B cell (primary cell): ENCODE data around the gene IFI27L2. TPM values are rescaled to one million over a fixed set of nuclear protein-coding genes. Genes with fewer than 3 reads are reported as not detected.

ENCODE experiments used
- ATAC-seq: fragments of 200-7000 bp; cut with Tn5 transposase; one replicate; pipeline ENCODE4 v1.10.0; 2021; ENCODE audit warnings: low read depth, mild to moderate bottlenecking, moderate number of reproducible peaks, moderate library complexity
- CTCF ChIA-PET: fragments of 350-600 bp; sonication (Branson Sonifier 250); formaldehyde crosslinking; loops from one replicate; lab custom pipeline; 2021; ENCODE audit warnings: antibody characterized with exemption, inconsistent platforms; lab: Charles Lee
- POLR2A ChIA-PET: fragments of 350-600 bp; sonication (Branson Sonifier 250); formaldehyde crosslinking; loops from one replicate; lab custom pipeline; 2021; ENCODE audit warnings: antibody characterized with exemption; lab: Charles Lee
- DNase-seq: peaks from one replicate; pipeline ENCODE4 v3.0.0; 2013
- H2AFZ ChIP-seq: 2 replicates; pipeline ENCODE4 v1.6.1; 2012; ENCODE audit warnings: mild to moderate bottlenecking, low read depth, low read length; ENCODE audit not compliant: insufficient read depth, poor library complexity, severe bottlenecking
- H3K27ac ChIP-seq, 2 donors: 1 replicate in 1 of 2; 2 replicates in 1 of 2; pipeline ENCODE4 v1.5.1; 2012 to 2013; ENCODE audit warnings: low read length in 2 of 2, mild to moderate bottlenecking in 2 of 2, moderate library complexity in 1 of 2
- H3K27me3 ChIP-seq, 4 experiments: fragments of 200-600 bp in 1 of 4; sonication (generic) in 1 of 4; replicated peaks in 1 of 4; 1 replicate in 2 of 4; 2 replicates in 2 of 4; pipeline versions ENCODE4 v1.6.1 to v1.7.0; 2013 to 2016; ENCODE audit warnings: low read length in 3 of 4, mild to moderate bottlenecking in 2 of 4, mixed read lengths in 1 of 4, moderate library complexity in 1 of 4; ENCODE audit not compliant: insufficient read depth in 4 of 4, control insufficient read depth in 3 of 4; ENCODE audit errors: control extremely low read depth in 1 of 4
- H3K36me3 ChIP-seq, 2 experiments: replicated peaks in 1 of 2; 1 replicate in 1 of 2; 2 replicates in 1 of 2; pipeline versions ENCODE4 v1.6.1 to v1.7.1; 2013; ENCODE audit warnings: low read length in 1 of 2; ENCODE audit not compliant: insufficient read depth in 2 of 2, control insufficient read depth in 1 of 2; ENCODE audit errors: control extremely low read depth in 1 of 2, extremely low read depth in 1 of 2
- H3K4me1 ChIP-seq, 2 donors: fragments of 200-600 bp in 1 of 2; sonication (generic) in 1 of 2; 1 replicate in 1 of 2; 2 replicates in 1 of 2; pipeline versions ENCODE4 v1.5.1 to v1.6.1; 2013 to 2017; ENCODE audit warnings: low read length in 2 of 2; ENCODE audit not compliant: control insufficient read depth in 2 of 2, insufficient read depth in 2 of 2
- H3K4me2 ChIP-seq: replicated peaks from 2 replicates; pipeline ENCODE3; 2012; ENCODE audit warnings: mild to moderate bottlenecking, low read depth, low read length; ENCODE audit not compliant: poor library complexity, severe bottlenecking
- H3K4me3 ChIP-seq, 5 experiments: fragments of 200-600 bp in 1 of 5; sonication (generic) in 1 of 5; 1 replicate in 3 of 5; 2 replicates in 2 of 5; pipeline versions ENCODE4 v1.5.1 to v1.7.0; 2011 to 2016; ENCODE audit warnings: low read length in 4 of 5, mild to moderate bottlenecking in 4 of 5, low read depth in 2 of 5, control low read depth in 1 of 5, moderate library complexity in 1 of 5; ENCODE audit not compliant: insufficient read depth in 1 of 5; ENCODE audit errors: control extremely low read depth in 1 of 5, extremely low read depth in 1 of 5
- H3K79me2 ChIP-seq: fragments of 200-600 bp; sonication (generic); one replicate; pipeline ENCODE4 v1.6.0; 2016; ENCODE audit warnings: low read length; ENCODE audit not compliant: control insufficient read depth, insufficient read depth
- H3K9ac ChIP-seq: fragments of 200-600 bp; sonication (generic); 2 replicates; pipeline ENCODE4 v1.6.1; 2017; ENCODE audit warnings: mild to moderate bottlenecking, low read length, moderate library complexity
- H3K9me3 ChIP-seq, 3 donors: one replicate each; pipeline versions ENCODE4 v1.6.1 to v1.7.1; 2013; ENCODE audit warnings: low read length in 2 of 3; ENCODE audit not compliant: control insufficient read depth in 2 of 3, insufficient read depth in 1 of 3; ENCODE audit errors: control extremely low read depth in 1 of 3
- H4K20me1 ChIP-seq: 2 replicates; pipeline ENCODE4 v1.6.0; 2012; ENCODE audit warnings: mild to moderate bottlenecking, low read length; ENCODE audit not compliant: insufficient read depth, control insufficient read depth, poor library complexity, severe bottlenecking
- H3K27ac Mint-ChIP-seq: one replicate; pipeline ENCODE4 v1.8.0; 2021; ENCODE audit warnings: mixed read lengths
- H3K27me3 Mint-ChIP-seq: one replicate; pipeline ENCODE4 v1.8.0; 2021; ENCODE audit warnings: mixed read lengths
- H3K4me1 Mint-ChIP-seq: one replicate; pipeline ENCODE4 v1.8.0; 2021; ENCODE audit warnings: mixed read lengths
- H3K4me3 Mint-ChIP-seq: one replicate; pipeline ENCODE4 v1.8.0; 2021; ENCODE audit warnings: mixed read lengths
- H3K9me3 Mint-ChIP-seq: one replicate; pipeline ENCODE4 v1.8.0; 2022; ENCODE audit warnings: mixed read lengths; ENCODE audit not compliant: insufficient read depth
- EZH2 ChIP-seq: IDR thresholded peaks from 2 replicates; pipeline ENCODE4 v1.6.1; 2012; ENCODE audit warnings: borderline replicate concordance, low read depth, mild to moderate bottlenecking, moderate library complexity, low read length; ENCODE audit not compliant: insufficient read depth, poor library complexity, severe bottlenecking
- WGBS: methylation state at CpG from one replicate; pipeline ENCODE4 v1.1.5; 2013; ENCODE audit warnings: missing lambda C conversion rate; ENCODE audit not compliant: insufficient coverage; 5-methylcytosine and 5-hydroxymethylcytosine counted together
- intact Hi-C: fragments of 100-400 bp; cut with micrococcal nuclease; formaldehyde crosslinking; loops from one replicate; pipeline ENCODE4 v1.10.0; 2022
- polyA plus RNA-seq: library from polyadenylated mRNA; depleted of rRNA; stranded (reverse); fragments of >200 nt; gene quantifications from 2 replicates; pipeline ENCODE4 v1.2.3, GENCODE V29; 2012
- total RNA-seq, 2 donors: library from RNA; stranded (reverse); fragments of 120-200 nt in 1 of 2; gene quantifications; 1 replicate in 1 of 2; 2 replicates in 1 of 2; pipeline versions ENCODE4 v1.2.3 to v1.2.4, GENCODE V29; 2013 to 2022
- TF ChIP-seq, protein P1 (sequence below): fragments of 200-600 bp; IDR thresholded peaks from one replicate; pipeline ENCODE4 v1.8.0; 2022; ENCODE audit warnings: antibody characterized with exemption, mild to moderate bottlenecking

IFI27L2 gene
- total and polyA plus RNA-seq, 2 donors (not counting 1 experiment from before 2014, with no cell fraction given): 30.2 to 57.4 TPM

DNA sequence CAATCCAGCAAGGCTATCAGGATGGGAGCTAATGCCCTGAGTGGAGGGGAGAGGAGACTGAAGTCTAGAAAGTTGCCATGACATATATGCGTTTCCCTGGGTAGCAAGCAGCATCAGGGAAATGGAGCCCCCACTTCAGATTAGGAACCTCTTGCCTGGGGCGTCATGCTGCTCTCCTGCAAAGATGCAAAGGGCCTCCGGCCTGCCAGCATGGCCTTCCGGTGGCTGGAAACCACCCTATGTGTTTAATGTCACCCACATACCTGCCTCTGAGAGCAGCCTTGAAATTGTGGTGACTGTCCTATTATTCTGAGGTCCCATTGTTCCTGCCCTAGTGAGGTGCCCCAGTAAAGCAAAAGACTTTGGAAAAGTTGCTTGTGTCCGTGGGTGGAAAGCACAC, 10.0 kb upstream of the IFI27L2 start:
- Mint-ChIP-seq H3K27me3 (peaks cover 17% of the 10 kb centered on the region), H3K9me3 (no peaks in the 10 kb centered on the region), H3K4me1 (peaks cover 2% of the 10 kb centered on the region), H3K27ac (no peak overlapping the region), H3K4me3 (no peak overlapping the region)
- TF ChIP-seq EZH2: no peak
- TF ChIP-seq, protein P1, sequence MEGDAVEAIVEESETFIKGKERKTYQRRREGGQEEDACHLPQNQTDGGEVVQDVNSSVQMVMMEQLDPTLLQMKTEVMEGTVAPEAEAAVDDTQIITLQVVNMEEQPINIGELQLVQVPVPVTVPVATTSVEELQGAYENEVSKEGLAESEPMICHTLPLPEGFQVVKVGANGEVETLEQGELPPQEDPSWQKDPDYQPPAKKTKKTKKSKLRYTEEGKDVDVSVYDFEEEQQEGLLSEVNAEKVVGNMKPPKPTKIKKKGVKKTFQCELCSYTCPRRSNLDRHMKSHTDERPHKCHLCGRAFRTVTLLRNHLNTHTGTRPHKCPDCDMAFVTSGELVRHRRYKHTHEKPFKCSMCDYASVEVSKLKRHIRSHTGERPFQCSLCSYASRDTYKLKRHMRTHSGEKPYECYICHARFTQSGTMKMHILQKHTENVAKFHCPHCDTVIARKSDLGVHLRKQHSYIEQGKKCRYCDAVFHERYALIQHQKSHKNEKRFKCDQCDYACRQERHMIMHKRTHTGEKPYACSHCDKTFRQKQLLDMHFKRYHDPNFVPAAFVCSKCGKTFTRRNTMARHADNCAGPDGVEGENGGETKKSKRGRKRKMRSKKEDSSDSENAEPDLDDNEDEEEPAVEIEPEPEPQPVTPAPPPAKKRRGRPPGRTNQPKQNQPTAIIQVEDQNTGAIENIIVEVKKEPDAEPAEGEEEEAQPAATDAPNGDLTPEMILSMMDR: no peak
- intact Hi-C loops: loop anchor here (10.0 kb wide), 1 partner anchor 1185 kb away; no protein-coding TSS in a partner anchor
- H3K36me3 ChIP-seq: no peaks in the 10 kb centered on the region
- no peak overlapping the region for H3K27ac ChIP-seq
- DNase-seq (no peak), ATAC-seq (no peak)
- ChIA-PET CTCF (interaction anchor here (0.6 to 9.4 kb wide), 5 partner anchors 32 to 203 kb away, joined by 3 to 195 read pairs (median 4); no protein-coding TSS in a partner anchor), POLR2A (interaction anchor here (0.7 kb wide), 1 partner anchor 26 kb away, joined by 5 read pairs; no protein-coding TSS in a partner anchor)
- H3K27me3 ChIP-seq: peaks cover 0 to 7% (median 1%) of the 10 kb centered on the region in 4 experiments
- no peak overlapping the region for H3K4me3 ChIP-seq
- no peak overlapping the region for H3K9ac ChIP-seq
- WGBS: 83% methylated on average over 2 of the region's 5 CpGs
- H3K9me3 ChIP-seq: peaks cover 2 to 4% (median 3%) of the 10 kb centered on the region in 3 donors
- peaks cover 0 to 3% of the 10 kb centered on the region in 2 donors for H3K4me1 ChIP-seq
- no peak overlapping the region for H2AFZ ChIP-seq
- no peaks in the 10 kb centered on the region for H4K20me1 ChIP-seq
- no peak overlapping the region for H3K4me2 ChIP-seq
- no peaks in the 10 kb centered on the region for H3K79me2 ChIP-seq

DNA sequence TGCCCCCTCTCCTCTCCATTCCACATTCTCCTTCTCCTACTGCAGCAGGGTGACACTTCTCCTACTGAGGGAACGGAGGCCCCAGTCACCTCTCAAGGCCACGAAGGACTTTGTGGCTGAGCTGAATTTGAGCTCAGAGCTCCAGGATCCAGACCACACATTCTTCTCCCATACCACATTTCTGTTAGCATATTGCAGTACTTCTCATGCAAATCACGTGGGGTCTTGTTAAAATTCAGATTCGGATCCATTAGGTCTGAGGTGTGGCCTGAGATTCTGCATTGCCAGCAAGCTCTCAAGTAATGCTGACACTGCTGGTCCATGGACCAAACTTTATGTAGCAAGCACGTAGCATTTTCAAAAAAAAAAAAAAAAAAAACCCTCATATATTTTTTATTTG, 9.6 kb upstream of the IFI27L2 start:
- DNase-seq (no peak), ATAC-seq (no peak)
- peaks cover 2 to 4% (median 3%) of the 10 kb centered on the region in 3 donors for H3K9me3 ChIP-seq
- no peaks in the 10 kb centered on the region for H3K36me3 ChIP-seq
- H3K27me3 ChIP-seq: peaks cover 0 to 7% (median 1%) of the 10 kb centered on the region in 4 experiments
- H2AFZ ChIP-seq: no peak overlapping the region
- WGBS: 74% methylated on average over 2 of the region's 5 CpGs
- H3K27ac ChIP-seq: no peak overlapping the region
- ChIA-PET CTCF (interaction anchor here (0.6 to 9.4 kb wide), 9 partner anchors 10 to 609 kb away, joined by 3 to 195 read pairs (median 4); no protein-coding TSS in a partner anchor), POLR2A (interaction anchor here (0.7 kb wide), 1 partner anchor 27 kb away, joined by 5 read pairs; no protein-coding TSS in a partner anchor)
- no peaks in the 10 kb centered on the region for H3K79me2 ChIP-seq
- Mint-ChIP-seq H3K27ac (no peak overlapping the region), H3K9me3 (no peaks in the 10 kb centered on the region), H3K4me1 (peaks cover 2% of the 10 kb centered on the region), H3K4me3 (no peak overlapping the region), H3K27me3 (peaks cover 17% of the 10 kb centered on the region)
- H4K20me1 ChIP-seq: no peaks in the 10 kb centered on the region
- H3K9ac ChIP-seq: no peak overlapping the region
- H3K4me2 ChIP-seq: no peak overlapping the region
- peaks cover 0 to 3% of the 10 kb centered on the region in 2 donors for H3K4me1 ChIP-seq
- TF ChIP-seq EZH2: no peak
- TF ChIP-seq, protein P1: no peak
- intact Hi-C loops: loop anchor here (10.0 kb wide), 1 partner anchor 1184 kb away; no protein-coding TSS in a partner anchor
- no peak overlapping the region for H3K4me3 ChIP-seq
